ENCODE data around the gene ALG13.
"Not testable (repeated sequence)": the region's sequence is repeated elsewhere in the genome, so short reads cannot be mapped to it uniquely, and the experiment has no call there.

Gene ALG13

DNA sequence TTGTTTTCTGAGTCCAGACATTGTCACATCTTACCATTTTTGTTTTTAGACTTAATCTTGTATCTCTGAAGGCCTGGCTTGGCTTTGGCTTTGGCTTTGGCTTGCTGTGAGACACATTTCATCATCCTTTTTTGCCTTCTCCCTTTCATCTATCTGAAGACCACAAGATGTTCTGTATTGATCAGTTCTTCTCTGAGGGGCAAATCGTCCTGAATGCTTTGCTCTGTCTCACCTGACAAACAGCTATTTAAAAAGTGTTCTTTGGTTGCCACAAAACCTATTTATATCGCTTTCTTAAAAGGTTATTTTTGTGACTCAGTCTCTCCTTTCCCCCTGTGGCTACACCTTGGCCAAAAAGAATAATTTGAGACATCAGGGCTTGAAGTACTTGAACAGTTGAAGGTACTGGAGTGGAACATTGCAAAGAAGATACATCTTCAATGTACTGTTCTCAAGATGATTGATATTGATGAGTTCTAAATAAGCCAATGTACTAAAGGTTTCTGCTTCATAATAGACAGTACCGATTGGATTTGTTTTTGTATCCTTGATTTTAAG is 80.7 kb downstream of the ALG13 start:
- DNase-seq = no peak

DNA sequence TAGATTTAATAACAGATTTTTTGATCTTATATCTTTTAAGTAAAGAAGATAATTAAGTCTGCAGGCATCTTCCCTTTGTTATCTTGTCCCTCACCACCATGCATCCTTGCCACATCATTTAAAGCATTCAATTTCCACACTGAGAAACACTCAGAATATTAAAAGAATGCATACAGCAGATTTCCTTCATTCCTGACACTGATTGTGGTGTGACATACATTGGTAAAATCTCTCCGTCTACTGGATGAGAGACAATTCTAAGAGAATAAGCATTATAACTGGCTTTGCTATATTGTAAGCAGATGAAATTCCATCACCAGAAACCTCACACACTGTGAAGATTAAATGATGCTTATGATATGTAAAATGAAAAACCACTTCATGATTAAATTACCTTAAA is 97.6 kb downstream of the ALG13 start:
- DNase-seq = no peak

DNA sequence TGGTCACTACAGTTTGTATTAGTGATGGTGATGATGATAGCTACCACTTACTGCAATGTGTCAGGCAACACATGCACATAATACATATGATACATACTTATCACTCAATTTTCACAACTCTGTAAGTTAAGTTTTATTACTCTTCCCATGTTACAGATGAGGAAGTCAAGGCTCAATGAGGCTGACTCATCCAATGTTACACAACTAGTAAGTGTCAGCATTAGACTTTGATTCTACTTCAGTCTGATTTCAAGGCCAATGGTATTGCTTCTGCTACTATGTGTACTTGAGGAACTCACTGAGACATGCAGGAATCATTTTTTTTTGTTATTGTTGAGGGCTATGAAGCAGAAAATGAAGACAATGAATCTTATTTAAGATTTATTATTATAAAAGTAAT is 98.6 kb downstream of the ALG13 start:
- DNase-seq = no peak

DNA sequence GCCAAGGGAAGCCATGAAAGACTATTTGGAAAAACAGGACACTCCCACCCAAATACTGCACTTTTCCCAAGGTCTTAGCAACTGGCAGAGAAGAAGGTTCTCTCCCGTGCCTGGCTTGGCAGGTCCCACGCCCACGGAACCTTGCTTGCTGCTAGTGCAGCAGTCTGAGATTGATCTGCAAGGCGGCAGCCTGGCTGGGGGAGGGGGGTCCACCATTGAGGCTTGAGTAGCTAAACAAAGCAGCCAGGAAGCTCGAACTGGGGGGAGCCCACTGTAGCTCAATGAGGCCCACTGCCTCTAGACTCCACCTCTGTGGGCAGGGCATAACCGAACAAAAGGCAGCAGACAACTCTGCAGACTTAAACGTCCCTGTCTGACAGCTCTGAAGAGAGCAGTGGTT is 103.7 kb downstream of the ALG13 start:
- DNase-seq = no peak

DNA sequence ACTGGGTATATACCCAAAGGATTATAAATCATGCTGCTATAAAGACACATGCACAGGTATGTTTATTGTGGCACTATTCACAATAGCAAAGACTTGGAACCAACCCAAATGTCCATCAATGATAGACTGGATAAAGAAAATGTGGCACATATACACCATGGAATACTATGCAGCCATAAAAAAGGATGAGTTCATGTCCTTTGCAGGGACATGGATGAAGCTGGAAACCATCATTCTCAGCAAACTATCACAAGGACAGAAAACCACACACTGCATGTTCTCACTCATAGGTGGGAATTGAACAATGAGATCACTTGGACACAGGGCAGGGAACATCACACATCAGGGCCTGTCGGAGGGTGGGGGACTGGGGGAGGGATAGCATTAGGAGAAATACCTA is 109.1 kb downstream of the ALG13 start:
- DNase-seq = not testable (repeated sequence)
